Stimulated activated CD4-positive, alpha-beta T cell treated with anti-CD3 and anti-CD28 coated beads, TNF-alpha, amount 100 ng/mL, for 48 hours (primary cell): ENCODE data around the gene ITPR2.
"Not testable (repeated sequence)": the region's sequence is repeated elsewhere in the genome, so short reads cannot be mapped to it uniquely, and the experiment has no call there.

Experiments used
- DNase-seq, 3 donors: peaks; one replicate each; pipeline ENCODE4 v3.0.0-alpha.2; 2020; ENCODE audit warnings: low read depth in 3 of 3

The ITPR2 gene

GRCh38 chr12:26632756-26633155 lies 200.2 kb downstream of the ITPR2 start:
- no peak for DNase-seq

- no peak for DNase-seq
These were observed 201.1 kb downstream of the ITPR2 start for GRCh38 chr12:26631846-26632245.

GRCh38 chr12:26630546-26631027 lies 202.4 kb downstream of the ITPR2 start:
- DNase-seq: no peak

- DNase-seq: no peak
These were observed 203.1 kb downstream of the ITPR2 start for GRCh38 chr12:26629864-26630263.

DNA sequence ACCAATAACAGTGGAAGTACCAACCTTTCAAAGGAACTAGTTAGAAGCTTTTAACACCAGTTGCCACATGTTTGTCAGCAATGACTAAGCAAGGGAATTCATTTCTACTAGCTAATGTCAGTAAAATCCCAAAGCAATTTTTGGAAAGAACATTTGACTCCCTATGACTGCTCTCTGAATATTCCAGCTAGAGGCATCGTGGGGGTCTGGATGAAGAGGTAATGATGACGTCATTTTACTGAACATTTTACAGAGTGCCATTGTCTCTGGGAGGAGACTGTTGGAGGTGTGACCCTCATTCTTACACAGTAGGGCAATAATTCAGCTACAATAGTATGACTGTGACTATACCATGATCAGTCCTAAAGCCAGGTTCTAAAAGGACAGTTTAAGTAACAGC lies 204.8 kb downstream of the ITPR2 start:
- no peak for DNase-seq

DNA sequence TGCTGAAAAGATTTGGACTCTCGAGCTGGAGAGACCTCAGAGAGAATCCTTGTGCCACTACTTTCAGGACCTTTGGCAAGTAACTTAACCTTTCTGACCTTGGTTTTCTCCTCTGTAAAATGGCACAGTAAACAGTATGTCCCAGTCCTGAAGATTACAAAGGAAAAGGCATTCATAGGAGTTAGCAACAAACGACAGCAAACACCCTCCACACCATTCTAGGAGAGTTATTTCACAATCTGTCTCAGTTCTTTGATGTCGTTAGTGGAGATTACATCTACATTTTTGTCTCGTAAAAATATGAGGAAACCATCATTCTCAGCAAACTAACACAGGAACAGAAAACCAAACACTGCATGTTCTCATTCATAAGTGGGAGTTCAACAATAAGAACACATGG lies 205.7 kb downstream of the ITPR2 start:
- no peak for DNase-seq

DNA sequence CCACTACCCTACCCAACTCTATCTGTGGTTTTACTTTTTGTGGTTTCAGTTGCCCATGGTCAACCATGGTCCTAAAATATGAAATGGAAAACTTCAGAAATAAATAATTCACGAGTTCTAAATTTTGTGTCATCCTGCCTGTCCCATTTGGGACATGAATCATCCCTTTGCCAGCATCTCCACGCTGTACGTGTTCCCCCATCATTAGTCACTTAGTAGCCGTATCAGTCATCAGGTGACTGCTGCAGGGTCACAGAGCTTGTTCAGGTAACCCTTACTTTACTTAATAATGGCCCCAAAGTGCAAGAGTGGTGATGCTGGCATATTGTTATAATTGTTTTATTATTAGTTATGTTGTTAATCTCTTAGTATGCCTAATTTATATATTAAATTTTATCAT lies 209.9 kb downstream of the ITPR2 start:
- DNase-seq: no peak

DNA sequence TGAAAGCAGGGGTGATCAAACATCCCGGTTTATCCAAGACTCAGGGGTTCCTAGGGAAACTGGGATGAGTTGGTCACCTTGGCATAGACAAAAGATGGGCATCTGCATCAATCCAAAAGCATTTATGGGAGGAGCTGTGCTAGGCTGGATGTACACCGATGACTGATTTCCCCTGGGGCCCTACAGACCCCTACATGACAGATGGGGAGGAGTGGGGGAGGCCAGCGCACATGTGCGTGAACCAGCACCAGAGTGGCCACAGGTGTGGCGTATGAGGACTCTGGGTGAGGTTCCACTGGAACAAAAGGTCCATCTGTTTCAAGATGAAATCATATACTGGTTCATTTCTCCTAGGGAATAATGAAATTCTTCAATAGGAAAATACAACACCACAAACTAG lies 210.4 kb downstream of the ITPR2 start:
- DNase-seq: no peak

GRCh38 chr12:26621932-26622331 lies 211.1 kb downstream of the ITPR2 start:
- no peak for DNase-seq

DNA sequence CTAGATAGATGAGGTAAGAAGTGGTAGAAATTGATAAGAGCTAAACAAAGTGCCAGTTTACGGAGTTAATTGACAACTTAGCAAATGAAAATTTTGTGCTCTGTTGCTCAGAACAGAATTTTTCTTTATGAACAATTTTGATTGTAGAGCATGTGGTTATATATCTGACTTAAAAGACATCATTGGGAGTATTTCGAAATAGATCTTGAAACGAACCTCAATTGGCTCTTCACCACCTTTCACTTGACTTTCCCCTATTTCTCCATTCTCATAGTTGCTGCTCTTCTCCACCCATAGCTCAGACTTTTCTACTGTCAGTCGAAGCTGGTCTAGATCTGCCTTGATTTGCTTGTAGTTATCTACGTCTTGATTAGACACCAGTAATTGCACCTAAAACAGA lies 212.1 kb downstream of the ITPR2 start:
- DNase-seq: no peak

DNA sequence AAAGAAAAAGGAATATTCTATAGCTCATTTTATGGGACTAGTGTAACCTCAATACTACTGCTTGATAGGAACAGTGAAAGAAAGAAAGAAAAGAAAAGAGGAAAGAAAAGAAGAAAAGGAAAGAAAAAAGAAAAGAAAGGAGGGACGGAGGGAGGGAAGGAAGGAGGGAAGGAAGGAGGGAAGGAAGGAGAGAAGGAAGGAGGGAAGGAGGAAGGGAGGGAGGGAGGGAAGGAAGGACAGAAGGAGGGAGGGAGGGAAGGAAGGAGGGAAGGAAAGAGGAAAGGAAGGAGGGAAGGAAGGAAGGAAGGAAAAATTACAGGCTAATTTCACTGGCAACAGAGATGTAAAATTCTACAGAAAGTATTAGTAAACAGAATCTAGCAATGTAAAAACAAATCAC lies 215.5 kb downstream of the ITPR2 start:
- DNase-seq: no peak

GRCh38 chr12:26614011-26614616 lies 218.9 kb downstream of the ITPR2 start:
- no peak for DNase-seq

DNA sequence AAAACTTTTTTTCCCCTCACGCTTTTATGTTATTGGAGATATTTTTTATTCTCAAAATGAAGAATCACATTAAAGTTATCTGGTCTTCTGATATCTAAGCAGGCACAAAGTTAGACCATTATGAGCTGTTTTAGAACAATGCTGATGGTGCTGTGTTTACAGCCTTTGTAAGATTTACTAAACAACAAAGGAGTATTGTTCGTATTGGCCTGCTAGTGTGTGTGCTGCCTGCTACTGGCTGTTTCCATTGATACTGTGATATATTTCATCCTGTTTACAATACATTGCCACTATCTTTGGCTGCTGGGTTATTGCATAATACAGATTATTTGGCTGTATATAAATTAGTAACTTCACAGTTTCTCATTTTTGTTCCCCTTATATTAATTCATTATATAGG lies 220.8 kb downstream of the ITPR2 start:
- DNase-seq: no peak

DNA sequence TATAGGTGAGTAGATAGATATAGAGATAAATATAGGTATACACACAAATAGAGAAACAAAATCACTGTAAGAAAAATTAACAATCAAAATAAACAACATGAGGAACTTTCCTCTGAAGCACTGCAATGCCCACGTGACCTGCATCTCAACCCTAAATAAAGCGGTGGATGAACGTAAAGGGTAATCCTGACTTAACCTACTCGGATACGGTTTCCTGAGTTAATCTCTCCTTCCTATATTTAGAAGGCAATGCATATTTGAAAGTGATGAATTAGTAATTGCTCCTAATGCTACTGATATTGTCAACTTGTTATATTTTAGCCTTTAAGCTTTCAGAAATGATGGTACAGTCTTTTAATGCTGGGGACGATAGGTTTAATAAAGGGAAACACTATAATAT lies 221.4 kb downstream of the ITPR2 start:
- DNase-seq: no peak

GRCh38 chr12:26610774-26611173 lies 222.2 kb downstream of the ITPR2 start:
- DNase-seq: no peak

- DNase-seq: no peak
These were observed 223.0 kb downstream of the ITPR2 start for GRCh38 chr12:26609986-26610385.

DNA sequence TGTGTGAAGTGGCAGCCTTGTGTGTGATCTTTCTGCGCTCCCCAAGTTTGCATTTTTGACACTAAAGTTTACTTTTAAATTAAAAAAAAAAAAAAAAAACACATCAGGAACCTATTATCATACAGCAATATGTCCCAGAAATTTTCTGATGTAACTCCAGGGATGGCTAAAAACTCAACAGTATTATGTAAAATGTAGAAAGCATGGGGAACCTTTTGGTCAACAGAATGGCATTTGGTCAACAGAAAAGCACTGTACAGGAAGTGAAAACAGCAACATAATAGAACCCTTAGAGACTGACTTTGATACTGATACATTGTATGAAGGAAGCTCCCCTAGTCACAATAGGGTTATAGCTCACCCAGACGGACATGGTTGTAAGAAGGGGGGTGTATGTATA lies 224.3 kb downstream of the ITPR2 start:
- DNase-seq: no peak

GRCh38 chr12:26608273-26608672 lies 224.7 kb downstream of the ITPR2 start:
- no peak for DNase-seq

GRCh38 chr12:26606911-26607310 lies 226.1 kb downstream of the ITPR2 start:
- DNase-seq: no peak

DNA sequence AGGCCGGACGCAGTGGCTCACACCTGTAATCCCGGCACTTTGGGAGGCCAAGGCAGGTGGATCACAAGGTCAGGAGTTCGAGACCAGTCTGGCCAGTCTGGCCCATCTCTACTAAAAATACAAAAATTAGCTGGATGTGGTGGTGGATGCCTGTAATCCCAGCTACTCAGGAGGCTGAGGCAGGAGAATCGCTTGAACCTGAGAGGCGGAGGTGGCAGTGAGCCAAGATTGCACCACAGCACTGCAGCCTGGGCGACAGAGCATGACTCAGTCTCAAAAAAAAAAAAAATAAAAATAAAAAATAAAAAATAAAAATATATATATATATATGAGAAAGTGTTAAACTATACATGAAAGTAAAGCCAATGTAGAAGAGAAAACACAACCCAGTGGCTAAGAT lies 228.2 kb downstream of the ITPR2 start:
- DNase-seq: not testable (repeated sequence)

GRCh38 chr12:26599096-26599695 lies 233.8 kb downstream of the ITPR2 start:
- DNase-seq: no peak

- DNase-seq: no peak
These were observed 237.2 kb downstream of the ITPR2 start for GRCh38 chr12:26595806-26596205.

DNA sequence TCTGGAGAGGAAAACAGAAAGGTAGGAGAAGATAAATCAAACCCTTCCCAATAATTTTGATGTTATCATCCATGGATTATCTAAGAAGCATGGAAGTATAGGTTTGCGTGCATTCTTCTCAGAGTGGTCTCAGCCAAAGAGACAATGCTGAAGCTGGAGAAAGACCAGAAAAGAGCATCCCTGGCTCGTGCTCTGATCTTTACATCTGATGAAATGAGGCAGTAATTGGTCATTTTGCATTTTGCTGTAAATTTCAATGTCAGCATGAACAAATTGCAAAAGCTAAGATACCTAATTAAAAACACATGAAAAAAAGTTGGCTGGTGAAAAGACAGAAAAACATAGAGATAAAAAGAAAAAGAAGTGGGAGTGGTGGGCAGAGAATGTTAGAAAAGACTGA lies 252.4 kb downstream of the ITPR2 start:
- no peak for DNase-seq

- DNase-seq: no peak
These were observed 256.7 kb downstream of the ITPR2 start for GRCh38 chr12:26576266-26576665.
